Fibroblast of skin of back (primary cell): ENCODE data around the gene PSMB7.

Source experiments
- DNase-seq: peaks from one replicate; pipeline ENCODE4 v3.0.0-alpha.2; 2013

The PSMB7 gene

GRCh38 chr9:124323904-124324303 is 91.3 kb downstream of the PSMB7 start:
- no peak for DNase-seq

- no peak for DNase-seq
These were observed 92.4 kb downstream of the PSMB7 start for GRCh38 chr9:124322618-124323432.

GRCh38 chr9:124321935-124322334 is 93.3 kb downstream of the PSMB7 start:
- no peak for DNase-seq

- no peak for DNase-seq
These were observed 93.8 kb downstream of the PSMB7 start for GRCh38 chr9:124321416-124321815.

GRCh38 chr9:124320062-124320973 is 94.9 kb downstream of the PSMB7 start:
- DNase-seq: peak; percentile 71

- no peak for DNase-seq
These were observed 99.4 kb downstream of the PSMB7 start for GRCh38 chr9:124315882-124316281.

GRCh38 chr9:124313940-124314339 is 101.3 kb downstream of the PSMB7 start:
- no peak for DNase-seq

- no peak for DNase-seq
These were observed 102.7 kb downstream of the PSMB7 start for GRCh38 chr9:124312290-124313265.

GRCh38 chr9:124311283-124311682 is 104.0 kb downstream of the PSMB7 start:
- no peak for DNase-seq

GRCh38 chr9:124309667-124310084 is 105.6 kb downstream of the PSMB7 start:
- peak; percentile 98 for DNase-seq

GRCh38 chr9:124308606-124309491 is 106.4 kb downstream of the PSMB7 start:
- DNase-seq: no peak

- no peak for DNase-seq
These were observed 107.7 kb downstream of the PSMB7 start for GRCh38 chr9:124307379-124308030.

GRCh38 chr9:124306098-124306735 is 109.0 kb downstream of the PSMB7 start:
- DNase-seq: peak; percentile 89

- DNase-seq: no peak
These were observed 111.0 kb downstream of the PSMB7 start for GRCh38 chr9:124304285-124304684.

GRCh38 chr9:124303762-124304161 is 111.5 kb downstream of the PSMB7 start:
- DNase-seq: no peak
